ENCODE measurements around the gene CDR2. TPM values are rescaled to one million over a fixed set of nuclear protein-coding genes. Genes with fewer than 3 reads are reported as not detected.

CDR2 gene
- total and polyA plus RNA-seq, 2 of the 13 experiments (the other 11 are each of a cell fraction or from before 2014, with no cell fraction given): 59.0 to 78.9 TPM

DNA sequence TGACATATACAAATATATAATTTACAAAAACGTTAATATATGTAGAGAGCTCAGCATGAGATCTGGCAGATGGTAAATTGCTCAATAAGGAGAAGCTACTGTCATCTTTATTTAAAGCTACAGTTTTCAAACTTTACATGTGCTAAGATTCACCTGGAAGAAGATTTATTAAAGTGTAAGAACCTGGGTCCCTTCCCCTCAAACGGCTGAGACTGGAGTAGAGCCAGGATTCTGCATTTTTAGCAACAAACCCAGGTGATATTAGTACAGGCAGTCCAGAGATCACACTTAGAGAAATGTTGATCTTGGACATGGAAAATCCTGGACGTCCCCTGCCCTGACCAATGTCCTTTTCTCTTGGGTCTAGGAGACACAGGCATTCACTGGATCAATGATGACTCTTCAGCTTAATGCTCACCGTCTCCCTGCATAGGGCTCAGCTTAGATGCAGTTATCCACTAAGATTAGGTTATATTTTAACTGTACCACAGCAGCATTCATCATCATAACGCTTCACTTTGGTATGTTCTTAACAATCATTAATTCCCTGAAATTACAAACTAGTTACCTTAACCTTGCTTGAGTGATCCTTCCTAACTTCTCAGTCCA is 20.4 kb downstream of the CDR2 start (continued):
- TF ChIP-seq, protein P1, sequence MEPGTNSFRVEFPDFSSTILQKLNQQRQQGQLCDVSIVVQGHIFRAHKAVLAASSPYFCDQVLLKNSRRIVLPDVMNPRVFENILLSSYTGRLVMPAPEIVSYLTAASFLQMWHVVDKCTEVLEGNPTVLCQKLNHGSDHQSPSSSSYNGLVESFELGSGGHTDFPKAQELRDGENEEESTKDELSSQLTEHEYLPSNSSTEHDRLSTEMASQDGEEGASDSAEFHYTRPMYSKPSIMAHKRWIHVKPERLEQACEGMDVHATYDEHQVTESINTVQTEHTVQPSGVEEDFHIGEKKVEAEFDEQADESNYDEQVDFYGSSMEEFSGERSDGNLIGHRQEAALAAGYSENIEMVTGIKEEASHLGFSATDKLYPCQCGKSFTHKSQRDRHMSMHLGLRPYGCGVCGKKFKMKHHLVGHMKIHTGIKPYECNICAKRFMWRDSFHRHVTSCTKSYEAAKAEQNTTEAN (CRISPR knock-in tag; conservative IDR thresholded peaks at IDR 0.05): no peak
- TF ChIP-seq RXRB (CRISPR knock-in tag; IDR thresholded peaks at IDR 0.05; ENCODE audit: borderline replicate concordance): peak; percentile 62; the same call in 1 of the 2 replicates
- no peak for TF ChIP-seq RFXAP (CRISPR knock-in tag; IDR thresholded peaks at IDR 0.05; ENCODE audit: borderline replicate concordance)
- TF ChIP-seq SATB2 (CRISPR knock-in tag; IDR thresholded peaks at IDR 0.05): no peak
- TF ChIP-seq ZNF879 (CRISPR knock-in tag; IDR thresholded peaks at IDR 0.05): no peak
- TF ChIP-seq, protein P2, sequence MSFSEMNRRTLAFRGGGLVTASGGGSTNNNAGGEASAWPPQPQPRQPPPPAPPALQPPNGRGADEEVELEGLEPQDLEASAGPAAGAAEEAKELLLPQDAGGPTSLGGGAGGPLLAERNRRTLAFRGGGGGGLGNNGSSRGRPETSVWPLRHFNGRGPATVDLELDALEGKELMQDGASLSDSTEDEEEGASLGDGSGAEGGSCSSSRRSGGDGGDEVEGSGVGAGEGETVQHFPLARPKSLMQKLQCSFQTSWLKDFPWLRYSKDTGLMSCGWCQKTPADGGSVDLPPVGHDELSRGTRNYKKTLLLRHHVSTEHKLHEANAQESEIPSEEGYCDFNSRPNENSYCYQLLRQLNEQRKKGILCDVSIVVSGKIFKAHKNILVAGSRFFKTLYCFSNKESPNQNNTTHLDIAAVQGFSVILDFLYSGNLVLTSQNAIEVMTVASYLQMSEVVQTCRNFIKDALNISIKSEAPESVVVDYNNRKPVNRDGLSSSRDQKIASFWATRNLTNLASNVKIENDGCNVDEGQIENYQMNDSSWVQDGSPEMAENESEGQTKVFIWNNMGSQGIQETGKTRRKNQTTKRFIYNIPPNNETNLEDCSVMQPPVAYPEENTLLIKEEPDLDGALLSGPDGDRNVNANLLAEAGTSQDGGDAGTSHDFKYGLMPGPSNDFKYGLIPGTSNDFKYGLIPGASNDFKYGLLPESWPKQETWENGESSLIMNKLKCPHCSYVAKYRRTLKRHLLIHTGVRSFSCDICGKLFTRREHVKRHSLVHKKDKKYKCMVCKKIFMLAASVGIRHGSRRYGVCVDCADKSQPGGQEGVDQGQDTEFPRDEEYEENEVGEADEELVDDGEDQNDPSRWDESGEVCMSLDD (CRISPR knock-in tag; IDR thresholded peaks at IDR 0.05; ENCODE audit: borderline replicate concordance): no peak
- no peak for TF ChIP-seq KIAA2018 (CRISPR knock-in tag; IDR thresholded peaks at IDR 0.05; ENCODE audit: borderline replicate concordance)
- TF ChIP-seq TOE1 (CRISPR knock-in tag; IDR thresholded peaks at IDR 0.05): no peak
- TF ChIP-seq NPAS2 (CRISPR knock-in tag; IDR thresholded peaks at IDR 0.05; ENCODE audit: borderline replicate concordance): no peak
- TF ChIP-seq KAT8 (CRISPR knock-in tag; IDR thresholded peaks at IDR 0.05): peak; percentile 68
- TF ChIP-seq CHD4 (IDR thresholded peaks at IDR 0.05; ENCODE audit: borderline replicate concordance, low read length): no peak; the same call in 1 of the 2 replicates
- no peak for TF ChIP-seq ZNF670 (CRISPR knock-in tag; IDR thresholded peaks at IDR 0.05; ENCODE audit: borderline replicate concordance)
- TF ChIP-seq EZH2 (conservative IDR thresholded peaks at IDR 0.05; ENCODE audit: low read depth, low read length): no peak
- peak; percentile 55; the same call in 1 of the 2 replicates for TF ChIP-seq TARDBP (CRISPR knock-in tag; IDR thresholded peaks at IDR 0.05)
- no peak for TF ChIP-seq PCBP2 (optimal IDR thresholded peaks at IDR 0.05; ENCODE audit: low read depth, low read length, poor library complexity, severe bottlenecking)
- TF ChIP-seq ZBTB3 (CRISPR knock-in tag; IDR thresholded peaks at IDR 0.05; ENCODE audit: borderline replicate concordance, low read depth): 0 out of 2 replicates have a peak, but pooled peaks have one; percentile 38
- no peak; the same call in 1 of the 2 replicates for TF ChIP-seq TGIF2 (CRISPR knock-in tag; IDR thresholded peaks at IDR 0.05)

Measured in HepG2 (cell line).